Left lung (tissue), 10 donors: ENCODE measurements around the gene TTC36. TPM values are rescaled to one million over a fixed set of nuclear protein-coding genes. Genes with fewer than 3 reads are reported as not detected.

Experiments used
- ATAC-seq: fragments of 200-7000 bp; cut with Tn5 transposase; one replicate; pipeline ENCODE4 v1.9.1; 2020; ENCODE audit warnings: moderate library complexity
- DNase-seq, 4 donors: peaks; one replicate each; pipeline ENCODE4 v3.0.0-alpha.2; 2013 to 2020
- H3K27ac ChIP-seq, 2 donors: fragments of 200-600 bp; sonication (generic) in 1 of 2; one replicate each; pipeline versions ENCODE4 v1.5.0 to v1.8.0; 2020 to 2021
- H3K27me3 ChIP-seq, 2 donors: fragments of 200-600 bp; sonication (generic) in 1 of 2; one replicate each; pipeline versions ENCODE4 v1.5.0 to v1.8.0; 2020 to 2021
- H3K36me3 ChIP-seq, 2 donors: fragments of 200-600 bp; sonication (generic) in 1 of 2; one replicate each; pipeline versions ENCODE4 v1.5.0 to v1.8.0; 2020 to 2021
- H3K4me1 ChIP-seq, 2 donors: fragments of 200-600 bp; one replicate each; pipeline ENCODE4 v1.8.0; 2021
- H3K4me3 ChIP-seq, 2 donors: fragments of 200-600 bp; sonication (generic) in 1 of 2; one replicate each; pipeline versions ENCODE4 v1.5.0 to v1.8.0; 2020 to 2021; ENCODE audit warnings: mild to moderate bottlenecking in 1 of 2
- H3K9me3 ChIP-seq, 2 donors: fragments of 200-600 bp; sonication (generic) in 1 of 2; one replicate each; pipeline versions ENCODE4 v1.5.0 to v1.8.0; 2020 to 2021
- intact Hi-C, 2 donors: fragments of 100-400 bp; cut with DNase I; formaldehyde crosslinking; loops; one replicate each; pipeline versions ENCODE4 v1.11.2 to v1.14.2; 2022
- polyA plus RNA-seq, 6 donors: library from polyadenylated mRNA; unstranded; fragments of 120-200 nt; gene quantifications; one replicate each; pipeline ENCODE4 v1.2.1, GENCODE V29; 2013; ENCODE audit not compliant: insufficient read length in 6 of 6
- total RNA-seq, 2 donors: library from RNA; stranded (reverse); fragmentation: NEBNext Ultra II Directional; extraction: Animal tissue kit (Norgen Biotek cat#: 25700); gene quantifications; one replicate each; pipeline ENCODE4 v1.2.1, GENCODE V29; 2021
- TF ChIP-seq, protein P1 (sequence below), 2 donors: fragments of 200-600 bp; sonication (generic) in 1 of 2; IDR thresholded peaks; one replicate each; pipeline versions ENCODE4 v1.5.0 to v1.8.0; 2021; ENCODE audit warnings: antibody characterized with exemption in 2 of 2
- donor health status: DM: no; HTN: yes; CAD: no.
- donor health status: DM: no; HTN: no; CAD: no.

Gene TTC36
- total and polyA plus RNA-seq, 8 donors: 0.73 to 1.3 (median 0.84) TPM; not detected in 1

DNA sequence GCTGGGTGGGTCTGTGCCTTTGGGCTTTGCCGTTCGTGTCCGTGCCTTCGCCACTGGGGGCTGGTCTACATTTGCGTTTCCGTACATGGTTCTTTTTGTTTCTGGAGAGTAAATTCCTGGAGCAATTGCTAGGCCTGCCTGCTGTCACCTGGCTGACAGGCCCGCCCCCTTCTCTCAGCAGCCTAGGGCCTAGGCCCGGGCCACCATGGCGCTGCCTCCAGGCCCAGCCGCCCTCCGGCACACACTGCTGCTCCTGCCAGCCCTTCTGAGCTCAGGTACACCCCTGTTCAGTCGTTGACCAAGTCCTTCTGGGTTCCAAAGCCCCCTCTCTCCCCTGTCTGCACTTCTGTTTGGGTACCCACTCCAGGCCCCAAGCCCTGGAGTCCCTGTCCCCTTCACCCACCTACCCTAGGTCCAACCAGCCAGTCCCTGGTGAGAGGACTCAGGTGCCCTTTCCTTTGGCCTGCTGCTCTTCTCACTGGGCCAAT is 4.4 kb downstream of the TTC36 start:
- no peak for DNase-seq
- intact Hi-C loops: no loop called here
- H3K4me3 ChIP-seq: peak overlapping the region; percentile 58 to 66
- peak overlapping the region in 1 of 2 donors; percentile 60 for H3K27ac ChIP-seq
- no peaks in the 10 kb centered on the region for H3K36me3 ChIP-seq
- H3K9me3 ChIP-seq: no peaks in the 10 kb centered on the region
- H3K4me1 ChIP-seq: peaks cover 7 to 23% of the 10 kb centered on the region in 2 donors
- H3K27me3 ChIP-seq: peaks cover 0 to 18% of the 10 kb centered on the region in 2 donors
- ATAC-seq: peak; percentile 18
- TF ChIP-seq, protein P1, sequence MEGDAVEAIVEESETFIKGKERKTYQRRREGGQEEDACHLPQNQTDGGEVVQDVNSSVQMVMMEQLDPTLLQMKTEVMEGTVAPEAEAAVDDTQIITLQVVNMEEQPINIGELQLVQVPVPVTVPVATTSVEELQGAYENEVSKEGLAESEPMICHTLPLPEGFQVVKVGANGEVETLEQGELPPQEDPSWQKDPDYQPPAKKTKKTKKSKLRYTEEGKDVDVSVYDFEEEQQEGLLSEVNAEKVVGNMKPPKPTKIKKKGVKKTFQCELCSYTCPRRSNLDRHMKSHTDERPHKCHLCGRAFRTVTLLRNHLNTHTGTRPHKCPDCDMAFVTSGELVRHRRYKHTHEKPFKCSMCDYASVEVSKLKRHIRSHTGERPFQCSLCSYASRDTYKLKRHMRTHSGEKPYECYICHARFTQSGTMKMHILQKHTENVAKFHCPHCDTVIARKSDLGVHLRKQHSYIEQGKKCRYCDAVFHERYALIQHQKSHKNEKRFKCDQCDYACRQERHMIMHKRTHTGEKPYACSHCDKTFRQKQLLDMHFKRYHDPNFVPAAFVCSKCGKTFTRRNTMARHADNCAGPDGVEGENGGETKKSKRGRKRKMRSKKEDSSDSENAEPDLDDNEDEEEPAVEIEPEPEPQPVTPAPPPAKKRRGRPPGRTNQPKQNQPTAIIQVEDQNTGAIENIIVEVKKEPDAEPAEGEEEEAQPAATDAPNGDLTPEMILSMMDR (IDR thresholded peaks at IDR 0.05): no peak

DNA sequence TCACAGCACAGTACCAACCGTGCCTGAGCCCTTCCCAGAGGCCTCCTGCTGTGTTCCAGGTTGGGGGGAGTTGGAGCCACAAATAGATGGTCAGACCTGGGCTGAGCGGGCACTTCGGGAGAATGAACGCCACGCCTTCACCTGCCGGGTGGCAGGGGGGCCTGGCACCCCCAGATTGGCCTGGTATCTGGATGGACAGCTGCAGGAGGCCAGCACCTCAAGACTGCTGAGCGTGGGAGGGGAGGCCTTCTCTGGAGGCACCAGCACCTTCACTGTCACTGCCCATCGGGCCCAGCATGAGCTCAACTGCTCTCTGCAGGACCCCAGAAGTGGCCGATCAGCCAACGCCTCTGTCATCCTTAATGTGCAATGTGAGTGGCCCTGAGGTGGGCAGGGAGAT is 4.8 kb downstream of the TTC36 start:
- intact Hi-C loops: no loop called here

DNA sequence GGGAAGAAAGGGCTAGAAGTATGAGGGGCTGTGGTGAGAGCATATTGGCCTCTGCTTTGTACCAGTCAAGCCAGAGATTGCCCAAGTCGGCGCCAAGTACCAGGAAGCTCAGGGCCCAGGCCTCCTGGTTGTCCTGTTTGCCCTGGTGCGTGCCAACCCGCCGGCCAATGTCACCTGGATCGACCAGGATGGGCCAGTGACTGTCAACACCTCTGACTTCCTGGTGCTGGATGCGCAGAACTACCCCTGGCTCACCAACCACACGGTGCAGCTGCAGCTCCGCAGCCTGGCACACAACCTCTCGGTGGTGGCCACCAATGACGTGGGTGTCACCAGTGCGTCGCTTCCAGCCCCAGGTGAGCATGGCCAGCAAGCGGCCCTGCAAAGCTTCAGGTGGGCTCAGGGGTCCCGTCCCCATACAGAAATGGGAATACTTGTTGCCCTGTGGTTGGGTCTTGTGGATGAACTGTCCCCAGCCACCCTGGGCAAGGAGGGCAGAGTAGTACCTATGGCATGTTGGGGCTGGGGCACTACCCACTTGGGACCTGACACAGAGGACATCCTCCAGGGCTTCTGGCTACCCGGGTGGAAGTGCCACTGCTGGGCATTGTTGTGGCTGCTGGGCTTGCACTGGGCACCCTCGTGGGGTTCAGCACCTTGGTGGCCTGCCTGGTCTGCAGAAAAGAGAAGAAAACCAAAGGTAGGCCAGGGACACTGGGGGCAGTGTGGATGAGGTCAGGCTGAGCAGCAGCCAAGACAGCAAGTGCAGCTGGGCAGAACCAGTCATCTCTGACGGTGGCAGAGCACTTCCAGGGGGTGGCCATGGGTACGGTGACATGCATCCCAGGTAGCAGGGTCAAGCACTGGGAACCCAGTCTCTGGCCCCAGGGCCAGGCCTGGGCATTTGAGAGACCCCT is 5.8 kb downstream of the TTC36 start:
- peaks cover 0 to 18% of the 10 kb centered on the region in 2 donors for H3K27me3 ChIP-seq
- H3K9me3 ChIP-seq: no peaks in the 10 kb centered on the region
- ATAC-seq: no peak
- DNase-seq: no peak
- TF ChIP-seq, protein P1 (IDR thresholded peaks at IDR 0.05): no peak
- no peak overlapping the region for H3K27ac ChIP-seq
- H3K36me3 ChIP-seq: no peaks in the 10 kb centered on the region
- intact Hi-C loops: no loop called here
- H3K4me1 ChIP-seq: peaks cover 7 to 23% of the 10 kb centered on the region in 2 donors
- no peak overlapping the region for H3K4me3 ChIP-seq

More for the DNA sequence above, 4.8 kb downstream of the TTC36 start:
- TF ChIP-seq, protein P1 (IDR thresholded peaks at IDR 0.05): no peak
- Histone ChIP-seq H3K4me3 (peak overlapping the region in 1 of 2 donors; percentile 66), H3K27ac (no peak overlapping the region), H3K4me1 (peaks cover 7 to 23% of the 10 kb centered on the region in 2 donors), H3K27me3 (peaks cover 0 to 18% of the 10 kb centered on the region in 2 donors), H3K36me3 (no peaks in the 10 kb centered on the region), H3K9me3 (no peaks in the 10 kb centered on the region)
- DNase-seq: no peak
- ATAC-seq: no peak

DNA sequence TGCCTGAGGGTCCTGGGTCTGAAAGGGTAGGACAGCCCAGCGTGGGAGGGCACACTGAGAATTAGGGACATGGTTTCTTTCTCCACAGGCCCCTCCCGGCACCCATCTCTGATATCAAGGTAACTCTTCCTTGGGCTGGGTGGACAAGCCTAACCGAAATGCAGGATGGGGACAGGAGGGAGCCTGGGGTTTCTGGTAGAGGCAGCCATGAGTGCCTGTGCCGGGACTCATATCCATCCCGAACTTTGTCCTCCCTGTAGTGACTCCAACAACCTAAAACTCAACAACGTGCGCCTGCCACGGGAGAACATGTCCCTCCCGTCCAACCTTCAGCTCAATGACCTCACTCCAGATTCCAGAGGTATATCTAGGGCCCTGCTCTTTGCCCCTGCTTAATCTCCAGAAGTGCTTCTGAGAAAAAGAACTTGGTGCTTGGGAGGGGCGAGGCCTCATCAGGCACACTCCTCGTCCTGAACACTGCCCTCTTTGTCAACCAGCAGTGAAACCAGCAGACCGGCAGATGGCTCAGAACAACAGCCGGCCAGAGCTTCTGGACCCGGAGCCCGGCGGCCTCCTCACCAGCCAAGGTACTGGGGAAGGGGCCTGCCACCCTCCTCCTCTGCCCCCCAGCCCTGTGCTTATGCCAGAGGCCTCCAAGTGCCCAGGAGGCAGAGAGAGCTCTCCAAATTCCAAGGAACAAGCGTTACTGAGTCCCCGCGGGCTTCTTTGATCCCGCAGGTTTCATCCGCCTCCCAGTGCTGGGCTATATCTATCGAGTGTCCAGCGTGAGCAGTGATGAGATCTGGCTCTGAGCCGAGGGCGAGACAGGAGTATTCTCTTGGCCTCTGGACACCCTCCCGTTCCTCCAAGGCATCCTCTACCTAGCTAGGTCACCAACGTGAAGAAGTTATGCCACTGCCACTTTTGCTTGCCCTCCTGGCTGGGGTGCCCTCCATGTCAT is 6.8 kb downstream of the TTC36 start:
- DNase-seq: no peak
- H3K9me3 ChIP-seq: no peaks in the 10 kb centered on the region
- H3K27ac ChIP-seq: no peak overlapping the region
- TF ChIP-seq, protein P1 (IDR thresholded peaks at IDR 0.05): no peak
- intact Hi-C loops: no loop called here
- H3K27me3 ChIP-seq: peaks cover 0 to 18% of the 10 kb centered on the region in 2 donors
- peaks cover 7 to 23% of the 10 kb centered on the region in 2 donors for H3K4me1 ChIP-seq
- no peaks in the 10 kb centered on the region for H3K36me3 ChIP-seq
- H3K4me3 ChIP-seq: no peak overlapping the region
- peak; percentile 3 for ATAC-seq
